Measurements from ENCODE around the gene SPARC. TPM values are rescaled to one million over a fixed set of nuclear protein-coding genes. Genes with fewer than 3 reads are reported as not detected.

SPARC gene
- total and polyA plus RNA-seq, 2 donors (not counting 1 experiment from before 2014, with no cell fraction given): 0.45 TPM; not detected in 1

DNA sequence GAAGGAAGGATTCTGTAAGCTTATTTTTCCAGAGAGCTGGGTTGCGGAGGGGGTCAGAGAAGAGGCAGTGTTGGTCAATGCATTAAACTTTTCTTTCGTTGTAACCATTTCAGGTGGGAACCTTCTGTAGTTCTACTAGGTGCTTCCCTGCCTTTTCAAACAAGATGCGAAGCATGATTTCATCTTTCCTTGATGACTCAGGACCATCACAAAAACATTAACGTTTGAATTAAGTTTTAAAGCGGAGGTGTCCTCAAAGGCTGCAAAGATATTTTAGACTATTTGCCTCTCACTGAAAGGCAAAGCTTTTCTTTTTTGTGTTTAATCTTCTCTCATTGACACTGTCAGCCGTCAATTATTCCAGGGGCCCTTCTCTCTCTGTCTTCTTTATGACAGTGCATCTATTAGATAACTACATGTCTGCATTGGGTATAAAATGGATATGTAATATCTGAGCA is 69.3 kb downstream of the SPARC start:
- Histone ChIP-seq H3K79me2 (ENCODE audit: control insufficient read depth, insufficient read depth, low read length) (no peaks in the 10 kb centered on the region), H2AFZ (ENCODE audit: insufficient read depth, low read depth, low read length, poor library complexity, severe bottlenecking) (no peak overlapping the region), H4K20me1 (ENCODE audit: control insufficient read depth, insufficient read depth, low read length, poor library complexity, severe bottlenecking) (no peaks in the 10 kb centered on the region), H3K9me3 (ENCODE audit: control extremely low read depth in 1 of 3, control insufficient read depth in 2 of 3, insufficient read depth in 1 of 3, low read length in 2 of 3) (no peaks in the 10 kb centered on the region), H3K4me1 (ENCODE audit: control insufficient read depth in 2 of 2, insufficient read depth in 2 of 2, low read length in 2 of 2) (peaks cover 6 to 10% of the 10 kb centered on the region in 2 donors), H3K27me3 (replicated peaks in 1 of 4; ENCODE audit: control extremely low read depth in 1 of 4, control insufficient read depth in 3 of 4, insufficient read depth in 4 of 4, low read length in 3 of 4) (peaks cover 0 to 17% (median 3%) of the 10 kb centered on the region in 4 experiments), H3K4me3 (ENCODE audit: control extremely low read depth in 1 of 5, extremely low read depth in 1 of 5, insufficient read depth in 1 of 5, low read depth in 2 of 5, low read length in 4 of 5) (no peak overlapping the region), H3K9ac (ENCODE audit: low read length) (no peak overlapping the region), H3K27ac (ENCODE audit: low read length in 2 of 2) (no peak overlapping the region), H3K36me3 (replicated peaks in 1 of 2; ENCODE audit: control extremely low read depth in 1 of 2, control insufficient read depth in 1 of 2, extremely low read depth in 1 of 2, insufficient read depth in 2 of 2, low read length in 1 of 2) (no peaks in the 10 kb centered on the region), H3K4me2 (replicated peaks; ENCODE audit: low read depth, low read length, poor library complexity, severe bottlenecking) (no peak overlapping the region)
- H3K4me1 Mint-ChIP-seq: peaks cover 10% of the 10 kb centered on the region
- intact Hi-C loops (cut with micrococcal nuclease): no loop called here
- WGBS (ENCODE audit: insufficient coverage): 94% methylated on average over 5 of the region's 6 CpGs
- ChIA-PET POLR2A (no interaction called here), CTCF (interaction anchor here (1.0 kb wide), 1 partner anchor 40 kb away, joined by 3 read pairs; no protein-coding TSS in a partner anchor)
- no peak for TF ChIP-seq EZH2 (IDR thresholded peaks at IDR 0.05; ENCODE audit: borderline replicate concordance, insufficient read depth, low read depth, low read length, poor library complexity, severe bottlenecking)
- TF ChIP-seq, protein P1, sequence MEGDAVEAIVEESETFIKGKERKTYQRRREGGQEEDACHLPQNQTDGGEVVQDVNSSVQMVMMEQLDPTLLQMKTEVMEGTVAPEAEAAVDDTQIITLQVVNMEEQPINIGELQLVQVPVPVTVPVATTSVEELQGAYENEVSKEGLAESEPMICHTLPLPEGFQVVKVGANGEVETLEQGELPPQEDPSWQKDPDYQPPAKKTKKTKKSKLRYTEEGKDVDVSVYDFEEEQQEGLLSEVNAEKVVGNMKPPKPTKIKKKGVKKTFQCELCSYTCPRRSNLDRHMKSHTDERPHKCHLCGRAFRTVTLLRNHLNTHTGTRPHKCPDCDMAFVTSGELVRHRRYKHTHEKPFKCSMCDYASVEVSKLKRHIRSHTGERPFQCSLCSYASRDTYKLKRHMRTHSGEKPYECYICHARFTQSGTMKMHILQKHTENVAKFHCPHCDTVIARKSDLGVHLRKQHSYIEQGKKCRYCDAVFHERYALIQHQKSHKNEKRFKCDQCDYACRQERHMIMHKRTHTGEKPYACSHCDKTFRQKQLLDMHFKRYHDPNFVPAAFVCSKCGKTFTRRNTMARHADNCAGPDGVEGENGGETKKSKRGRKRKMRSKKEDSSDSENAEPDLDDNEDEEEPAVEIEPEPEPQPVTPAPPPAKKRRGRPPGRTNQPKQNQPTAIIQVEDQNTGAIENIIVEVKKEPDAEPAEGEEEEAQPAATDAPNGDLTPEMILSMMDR (IDR thresholded peaks at IDR 0.05): no peak
- peaks cover 39% of the 10 kb centered on the region for H3K27me3 Mint-ChIP-seq
- no peaks in the 10 kb centered on the region for H3K9me3 Mint-ChIP-seq (ENCODE audit: insufficient read depth)
- DNase-seq: no peak
- no peak for ATAC-seq (ENCODE audit: low read depth)
- H3K4me3 Mint-ChIP-seq: no peak overlapping the region
- H3K27ac Mint-ChIP-seq: no peak overlapping the region

DNA sequence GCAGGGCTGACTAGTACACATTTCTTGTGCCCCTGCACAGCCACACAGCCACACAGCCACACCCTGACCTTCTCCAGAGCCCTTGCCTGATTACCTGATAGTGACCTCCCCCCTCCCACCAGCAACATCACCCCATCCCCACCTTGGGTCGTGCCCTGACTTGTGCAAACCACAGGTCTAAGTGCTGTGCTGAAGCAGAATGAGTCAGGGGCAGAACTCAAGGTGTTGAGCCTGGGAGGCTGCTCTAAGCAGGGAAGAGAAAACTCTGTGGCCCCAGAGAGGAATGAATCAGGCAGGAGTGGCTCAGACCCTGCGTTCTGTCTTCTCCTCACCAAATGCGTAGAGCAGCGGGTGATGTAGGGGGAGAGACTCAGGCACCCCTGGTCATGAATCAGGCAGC is 71.3 kb downstream of the SPARC start:
- CTCF ChIA-PET: no interaction called here
- no peaks in the 10 kb centered on the region for H3K9me3 ChIP-seq (ENCODE audit: control extremely low read depth in 1 of 3, control insufficient read depth in 2 of 3, insufficient read depth in 1 of 3, low read length in 2 of 3)
- Mint-ChIP-seq H3K4me1 (peaks cover 11% of the 10 kb centered on the region), H3K9me3 (ENCODE audit: insufficient read depth) (no peaks in the 10 kb centered on the region), H3K27ac (no peak overlapping the region), H3K4me3 (no peak overlapping the region), H3K27me3 (peaks cover 36% of the 10 kb centered on the region)
- H3K9ac ChIP-seq (ENCODE audit: low read length): no peak overlapping the region
- WGBS (ENCODE audit: insufficient coverage): 93% methylated on average over 3 of the region's 4 CpGs
- no peak for DNase-seq
- no peaks in the 10 kb centered on the region for H3K79me2 ChIP-seq (ENCODE audit: control insufficient read depth, insufficient read depth, low read length)
- H4K20me1 ChIP-seq (ENCODE audit: control insufficient read depth, insufficient read depth, low read length, poor library complexity, severe bottlenecking): no peaks in the 10 kb centered on the region
- no peaks in the 10 kb centered on the region for H3K36me3 ChIP-seq (replicated peaks in 1 of 2; ENCODE audit: control extremely low read depth in 1 of 2, control insufficient read depth in 1 of 2, extremely low read depth in 1 of 2, insufficient read depth in 2 of 2, low read length in 1 of 2)
- peaks cover 0 to 4% (median 2%) of the 10 kb centered on the region in 4 experiments for H3K27me3 ChIP-seq (replicated peaks in 1 of 4; ENCODE audit: control extremely low read depth in 1 of 4, control insufficient read depth in 3 of 4, insufficient read depth in 4 of 4, low read length in 3 of 4)
- intact Hi-C loops (cut with micrococcal nuclease): no loop called here
- ATAC-seq (ENCODE audit: low read depth): no peak
- no peak overlapping the region for H2AFZ ChIP-seq (ENCODE audit: insufficient read depth, low read depth, low read length, poor library complexity, severe bottlenecking)
- peaks cover 6 to 10% of the 10 kb centered on the region in 2 donors for H3K4me1 ChIP-seq (ENCODE audit: control insufficient read depth in 2 of 2, insufficient read depth in 2 of 2, low read length in 2 of 2)
- POLR2A ChIA-PET: no interaction called here
- no peak overlapping the region for H3K4me3 ChIP-seq (ENCODE audit: control extremely low read depth in 1 of 5, extremely low read depth in 1 of 5, insufficient read depth in 1 of 5, low read depth in 2 of 5, low read length in 4 of 5)
- no peak overlapping the region for H3K4me2 ChIP-seq (replicated peaks; ENCODE audit: low read depth, low read length, poor library complexity, severe bottlenecking)
- no peak overlapping the region for H3K27ac ChIP-seq (ENCODE audit: low read length in 2 of 2)
- TF ChIP-seq EZH2 (IDR thresholded peaks at IDR 0.05; ENCODE audit: borderline replicate concordance, insufficient read depth, low read depth, low read length, poor library complexity, severe bottlenecking): no peak
- TF ChIP-seq, protein P1 (IDR thresholded peaks at IDR 0.05): no peak

All from B cell (primary cell).